HG03097 (cell line): ENCODE results near the gene ATF2.
"Not testable (repeated sequence)": the region's sequence is repeated elsewhere in the genome, so short reads cannot be mapped to it uniquely, and the experiment has no call there.

Experiments used
- ATAC-seq: cut with Tn5 transposase; IDR thresholded peaks from one replicate; pipeline ENCODE4 v1.9.1; 2021; ENCODE audit not compliant: unreplicated experiment, low FRiP score

ATF2 gene

DNA sequence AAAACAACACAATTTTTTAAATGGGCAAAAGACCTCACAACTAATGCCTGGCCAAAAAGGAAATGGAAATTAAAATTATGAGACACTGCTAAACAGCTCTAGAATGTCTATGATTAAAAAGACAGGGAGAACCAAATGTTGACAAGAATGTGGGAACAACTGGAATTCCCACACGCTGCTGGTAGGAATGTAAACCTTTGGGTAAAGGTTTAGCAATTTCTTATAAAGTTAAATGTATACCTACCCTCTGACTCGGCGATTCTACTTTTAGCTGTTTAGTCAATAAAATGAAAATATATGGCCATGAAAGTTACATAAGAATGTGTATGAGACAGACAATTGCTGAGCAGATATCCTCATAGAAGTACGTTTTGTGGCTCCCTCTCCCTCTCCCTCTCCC lies 60.9 kb downstream of the ATF2 start:
- no peak for ATAC-seq

DNA sequence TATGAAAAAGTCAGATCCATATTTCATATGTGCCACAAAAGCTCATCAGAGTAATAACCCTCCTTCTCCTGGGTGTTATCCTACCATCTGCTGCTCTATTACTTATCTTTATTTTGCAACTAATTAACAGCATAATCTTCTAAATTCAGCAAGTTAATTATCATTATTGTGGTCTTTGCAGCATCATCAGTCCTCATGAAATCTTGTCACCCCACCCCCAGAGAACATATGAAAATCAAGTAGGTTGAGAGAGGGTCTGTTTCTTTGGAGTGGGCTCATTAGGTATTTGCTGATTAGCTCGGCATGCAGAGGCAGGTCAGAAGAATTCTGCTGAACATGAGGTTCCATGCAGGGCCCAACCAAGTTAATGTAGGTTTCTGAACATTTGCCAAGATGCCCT lies 64.8 kb downstream of the ATF2 start:
- no peak for ATAC-seq

DNA sequence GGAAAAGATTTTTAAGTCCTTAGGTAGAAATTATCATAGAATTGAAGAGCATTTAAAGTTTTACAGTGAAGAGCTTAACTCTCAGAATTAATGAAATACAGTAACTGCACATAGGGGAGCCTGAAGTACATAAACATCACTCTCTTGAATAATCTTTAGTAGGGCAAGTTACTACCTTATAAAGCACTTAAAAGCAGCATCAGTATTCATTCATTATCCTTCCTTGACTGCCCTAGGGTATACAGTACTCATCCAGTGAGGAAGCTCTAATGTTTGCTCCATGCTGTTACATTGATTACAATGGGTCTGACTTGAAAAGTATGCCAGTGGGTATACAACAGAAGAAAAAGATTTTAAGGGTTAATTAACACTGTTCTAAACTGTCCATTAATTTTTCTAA lies 66.5 kb downstream of the ATF2 start:
- ATAC-seq: no peak

DNA sequence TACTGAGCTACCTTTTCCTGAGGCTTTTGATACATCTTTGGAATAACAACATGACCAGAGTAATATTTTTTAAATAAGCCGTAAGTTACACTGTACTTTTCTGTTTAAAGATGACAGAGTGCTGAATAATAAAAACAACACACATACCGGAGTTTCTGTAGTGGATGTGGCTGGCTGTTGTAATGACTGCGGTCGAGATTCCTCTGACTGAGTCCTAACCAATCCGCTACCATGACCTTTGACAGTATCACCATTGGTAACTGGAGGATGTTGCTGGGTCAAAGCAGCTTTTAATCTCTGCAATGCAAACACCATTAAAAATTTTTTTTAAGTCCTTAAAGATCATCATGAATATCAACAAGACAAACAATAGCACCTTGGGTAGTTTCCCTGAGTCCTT lies 70.7 kb downstream of the ATF2 start:
- ATAC-seq: no peak

DNA sequence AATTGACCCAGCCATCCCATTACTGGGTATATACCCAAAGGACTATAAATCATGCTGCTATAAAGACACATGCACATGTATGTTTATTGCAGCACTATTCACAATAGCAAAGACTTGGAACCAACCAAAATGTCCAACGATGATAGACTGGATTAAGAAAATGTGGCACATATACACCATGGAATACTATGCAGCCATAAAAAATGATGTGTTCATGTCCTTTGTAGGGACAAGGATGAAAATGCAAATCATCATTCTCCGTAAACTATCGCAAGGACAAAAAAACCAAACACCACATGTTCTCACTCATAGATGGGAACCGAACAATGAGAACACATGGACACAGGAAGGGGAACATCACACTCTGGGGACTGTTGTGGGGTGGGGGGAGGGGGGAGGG lies 83.9 kb downstream of the ATF2 start:
- ATAC-seq: not testable (repeated sequence)

DNA sequence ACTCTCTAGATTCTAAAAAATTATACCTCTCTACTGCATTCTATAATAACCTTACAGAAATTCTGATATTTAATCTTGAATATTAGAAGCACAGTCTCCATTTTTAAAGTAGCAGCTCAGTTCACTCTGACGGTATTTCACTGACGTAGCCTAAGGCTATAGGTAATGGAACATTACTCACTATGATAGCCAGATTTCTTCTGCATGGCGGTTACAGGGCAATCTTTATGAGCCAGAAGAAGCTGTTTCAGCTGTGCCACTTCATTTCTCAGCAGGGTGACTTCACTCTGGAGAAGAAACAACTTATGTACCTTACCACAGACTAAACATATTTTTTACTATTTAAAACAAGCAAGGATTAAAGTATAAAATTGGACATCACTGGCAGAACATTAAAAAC lies 87.5 kb downstream of the ATF2 start:
- no peak for ATAC-seq

DNA sequence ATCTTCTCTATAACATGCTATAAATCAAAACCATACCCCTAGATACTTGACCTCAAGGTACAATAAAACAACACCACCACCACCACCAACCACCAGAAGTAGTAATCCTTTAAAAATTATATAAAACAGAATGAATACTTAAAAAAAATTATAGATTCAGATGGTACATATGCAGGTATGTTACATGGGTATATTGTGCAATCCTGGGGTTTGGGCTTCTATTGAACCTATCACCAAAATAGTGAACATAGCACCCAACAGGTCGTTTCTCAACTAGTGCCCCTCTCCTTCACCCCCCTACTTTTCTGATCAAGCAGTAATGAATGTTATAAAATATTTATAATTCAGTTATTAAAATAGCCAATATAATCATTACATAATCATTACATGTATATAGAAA lies 91.7 kb downstream of the ATF2 start:
- no peak for ATAC-seq

DNA sequence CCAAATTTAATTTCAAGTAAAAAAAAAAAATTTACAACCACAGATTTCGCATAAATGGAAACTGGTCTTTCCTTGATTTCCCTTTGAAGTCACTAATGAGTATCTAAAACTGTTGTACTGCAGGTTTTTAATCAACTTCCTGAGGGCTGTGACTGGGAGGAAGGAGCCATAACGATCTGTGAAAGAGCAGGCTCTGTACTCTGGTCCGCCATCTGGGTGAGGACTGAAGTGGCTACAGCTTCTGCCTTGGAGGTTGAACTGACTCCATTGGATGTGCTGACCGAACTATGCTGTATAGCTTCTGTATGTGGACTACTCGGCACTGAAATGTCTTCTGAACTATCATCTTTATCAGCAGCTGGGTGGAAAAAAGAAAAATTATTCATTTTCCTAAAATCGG lies 93.5 kb downstream of the ATF2 start:
- ATAC-seq: no peak

DNA sequence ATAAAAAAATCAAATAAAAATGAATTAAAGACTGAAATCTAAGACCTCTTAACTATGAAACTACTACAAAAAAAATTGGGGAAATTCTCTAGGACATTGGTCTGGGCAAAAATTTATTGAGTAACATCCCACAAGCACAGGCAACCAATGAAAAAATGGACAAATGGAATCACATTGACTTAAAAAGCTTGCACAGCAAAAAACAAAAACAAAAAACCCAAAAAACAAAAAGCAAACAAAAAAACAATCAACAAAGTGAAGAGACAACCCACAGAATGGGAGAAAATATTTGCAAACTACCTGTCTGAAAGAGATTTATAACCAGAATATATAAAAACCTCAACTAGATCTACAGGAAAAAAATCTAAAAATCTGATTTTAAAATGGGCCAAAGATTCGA lies 99.5 kb downstream of the ATF2 start:
- no peak for ATAC-seq

DNA sequence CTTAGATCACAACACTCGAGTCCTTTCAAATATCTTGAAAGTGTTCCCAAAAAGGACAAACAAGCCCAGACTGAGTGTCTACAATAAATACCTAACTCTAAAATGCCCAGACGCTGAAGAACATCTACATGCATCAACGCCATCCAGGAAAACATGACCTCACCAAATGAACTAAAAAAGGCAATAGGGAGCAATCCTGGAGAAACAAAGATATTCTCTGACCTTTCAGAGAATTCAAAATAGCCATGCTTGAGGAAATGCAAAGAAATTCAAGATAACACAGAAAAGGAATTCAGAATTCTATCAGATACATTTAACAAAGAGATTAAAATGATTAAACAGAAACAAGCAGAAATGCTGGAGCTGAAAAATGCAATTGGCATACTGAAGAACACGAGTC lies 101.6 kb downstream of the ATF2 start:
- ATAC-seq: no peak

DNA sequence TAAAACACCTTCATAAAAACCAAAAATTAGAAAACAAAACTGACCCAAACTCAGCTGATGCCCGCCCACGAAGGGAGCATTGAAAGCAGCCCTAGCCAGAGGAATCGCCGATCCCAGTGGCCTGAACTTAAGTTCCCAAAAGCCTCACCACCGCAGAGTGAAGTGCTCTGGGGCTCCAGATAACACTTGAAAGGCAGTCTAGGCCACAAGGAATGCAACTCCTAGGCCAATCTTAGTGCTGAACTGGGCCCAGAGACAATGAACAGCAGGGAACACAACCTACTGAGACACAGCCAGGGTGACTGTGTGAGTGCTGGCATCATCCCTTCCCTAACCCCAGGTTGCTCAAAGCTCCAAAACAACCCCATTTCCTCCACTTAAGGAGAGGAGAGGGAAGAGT lies 103.2 kb downstream of the ATF2 start:
- ATAC-seq: no peak

DNA sequence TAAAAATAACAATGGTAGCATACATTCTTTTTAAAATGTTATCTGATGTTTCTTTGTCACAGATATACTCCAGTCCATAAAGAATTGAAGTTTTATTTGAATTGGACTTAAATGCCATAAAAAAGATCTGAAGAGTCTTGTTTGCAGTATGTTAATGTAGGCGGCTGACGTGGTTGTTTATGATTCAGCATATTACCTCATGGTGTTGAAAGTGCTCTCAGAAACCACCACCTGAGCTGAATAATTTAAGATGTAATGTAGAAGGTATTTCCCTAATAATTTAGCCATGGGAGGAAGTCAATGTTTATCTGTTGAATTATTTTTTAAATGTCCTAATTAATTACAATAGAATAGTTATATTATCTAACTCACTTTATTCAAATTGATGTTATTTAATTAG lies 104.3 kb downstream of the ATF2 start:
- ATAC-seq: no peak

DNA sequence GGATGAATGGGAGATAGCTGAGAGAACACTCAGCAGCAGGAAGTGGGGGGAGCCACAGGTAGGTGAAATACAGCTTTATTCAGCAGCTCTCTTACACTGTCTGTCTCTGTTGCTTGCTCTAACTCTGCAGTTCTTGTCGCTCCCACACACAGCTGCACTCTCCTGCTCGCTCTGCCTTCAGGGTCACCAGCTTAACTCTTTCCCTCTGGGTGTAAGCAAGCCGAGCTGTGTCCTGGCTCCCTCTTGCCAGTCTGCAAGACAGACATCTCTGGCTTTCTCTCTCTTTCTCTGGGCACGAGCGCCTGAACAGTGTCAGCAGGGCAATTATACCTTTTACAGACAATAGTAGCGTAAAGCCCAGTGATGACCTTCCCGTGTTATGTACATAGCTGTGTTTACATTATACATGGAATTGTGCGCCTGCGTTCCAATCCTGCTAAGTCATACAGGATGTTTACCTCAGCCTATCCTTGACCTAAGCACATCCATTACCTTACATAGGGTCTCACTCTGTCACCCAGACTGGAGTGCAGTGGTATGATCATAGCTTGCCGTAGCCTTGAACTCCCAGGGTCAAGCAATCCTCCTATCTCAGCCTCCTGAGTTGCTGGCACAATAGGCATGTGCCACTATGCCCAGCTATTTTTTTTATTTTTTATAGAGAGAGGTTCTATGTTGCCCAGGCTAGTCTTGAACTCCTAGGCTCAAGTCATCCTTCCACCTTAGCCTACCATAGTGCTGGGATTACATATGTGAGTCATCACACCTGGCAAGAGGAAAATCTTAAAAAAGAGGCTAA lies 105.0 kb downstream of the ATF2 start:
- no peak for ATAC-seq

DNA sequence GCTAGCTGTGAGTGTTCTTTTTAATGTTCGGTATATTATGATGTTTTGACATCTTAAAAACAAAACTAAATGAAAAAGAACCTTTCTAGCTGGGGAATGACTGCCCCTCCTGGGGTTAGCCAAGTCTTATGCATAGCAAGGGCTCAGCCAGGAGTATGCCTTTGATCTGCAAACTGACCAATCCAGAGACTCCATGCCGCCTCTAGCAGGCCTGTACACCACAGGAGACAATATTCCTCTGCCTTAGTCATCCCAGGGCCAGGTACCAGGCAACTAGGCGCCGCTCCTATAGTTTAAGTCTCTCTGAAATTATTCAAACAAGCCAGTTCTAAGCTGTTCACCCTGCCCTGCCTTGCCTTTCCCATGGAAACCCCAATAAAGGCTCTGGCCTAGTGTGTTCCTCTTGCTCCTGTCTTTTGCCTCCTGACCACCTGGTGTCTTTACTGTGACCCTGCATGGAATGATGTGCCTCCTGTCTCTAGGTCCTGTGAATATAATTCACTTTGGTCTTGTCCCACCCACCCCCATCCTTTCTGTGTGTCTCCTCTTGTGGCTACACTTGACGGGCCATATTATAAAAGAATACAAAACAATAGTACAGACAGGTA lies 110.8 kb downstream of the ATF2 start:
- no peak for ATAC-seq

DNA sequence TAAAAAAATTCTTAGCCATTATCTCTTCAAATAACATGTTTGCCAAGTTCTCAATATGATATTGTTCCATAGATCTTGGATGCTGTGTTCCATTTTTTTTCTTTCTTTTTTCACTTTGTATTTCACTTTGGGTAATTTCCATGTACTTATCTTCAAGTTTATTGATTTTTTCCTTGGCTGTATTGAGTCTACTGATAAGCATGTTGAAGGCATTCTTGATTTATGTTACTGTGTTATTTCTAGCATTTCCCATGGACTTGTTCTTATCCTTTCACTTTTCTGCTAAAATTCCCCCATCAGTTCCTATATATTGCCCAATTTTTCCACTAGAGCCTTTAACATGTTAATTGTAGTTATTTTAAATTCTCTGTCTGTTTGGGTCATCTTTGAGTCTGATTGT lies 112.0 kb downstream of the ATF2 start:
- no peak for ATAC-seq

DNA sequence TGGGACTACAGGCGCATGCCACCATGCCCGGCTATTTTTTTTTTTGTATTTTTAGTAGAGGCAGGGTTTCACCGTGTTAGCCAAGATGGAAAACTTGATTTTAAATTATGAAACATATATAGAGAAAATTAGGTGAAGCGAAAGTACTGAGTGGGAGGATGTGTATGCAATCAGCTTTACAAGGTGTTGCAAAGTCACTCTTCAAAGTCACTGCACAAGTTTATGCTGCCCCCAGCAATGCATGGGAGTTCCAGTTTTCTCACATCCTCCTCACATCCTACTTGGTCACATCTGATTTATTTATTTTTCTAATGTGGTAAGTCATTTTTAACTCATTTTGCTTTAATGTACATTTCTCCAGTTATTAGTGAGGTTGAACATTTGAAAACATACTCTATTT lies 113.7 kb downstream of the ATF2 start:
- no peak for ATAC-seq

DNA sequence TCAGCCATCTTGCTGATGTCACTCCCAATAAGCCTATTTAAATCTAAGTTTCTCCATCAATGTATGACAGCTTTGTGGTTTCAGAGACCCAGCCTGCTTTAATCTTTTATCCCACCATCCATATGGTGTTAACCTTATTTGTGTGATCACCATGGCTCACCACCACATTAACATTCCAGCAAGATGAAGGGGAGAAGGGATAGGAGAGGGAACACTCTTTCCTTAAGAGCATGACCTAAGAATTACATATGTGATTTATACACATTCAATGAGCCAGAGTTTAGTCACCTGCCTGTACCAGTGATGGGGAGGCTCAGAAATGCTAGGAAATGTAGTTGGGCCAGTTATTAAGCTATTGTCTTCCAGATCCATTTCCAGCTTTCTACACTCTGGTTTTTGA lies 118.3 kb downstream of the ATF2 start:
- ATAC-seq: no peak

DNA sequence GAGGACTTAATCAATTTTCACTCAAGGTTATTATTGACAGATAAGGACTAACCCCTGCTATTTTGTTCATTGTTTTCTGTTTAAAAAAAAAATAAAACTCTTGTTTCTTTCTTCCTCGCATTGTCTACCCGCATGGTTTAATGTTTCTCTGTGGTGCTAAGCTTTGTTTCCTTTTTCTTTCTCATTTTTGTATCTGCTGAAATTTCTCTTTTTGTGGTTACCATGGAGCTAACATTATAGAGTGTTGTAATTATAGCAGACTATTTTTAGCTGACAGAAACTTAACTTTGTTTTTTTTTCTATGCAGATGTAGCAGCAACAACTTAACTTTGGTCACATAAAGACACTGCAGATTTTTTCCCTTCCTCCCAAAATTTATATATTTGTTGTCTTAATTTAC lies 119.7 kb downstream of the ATF2 start:
- no peak for ATAC-seq

DNA sequence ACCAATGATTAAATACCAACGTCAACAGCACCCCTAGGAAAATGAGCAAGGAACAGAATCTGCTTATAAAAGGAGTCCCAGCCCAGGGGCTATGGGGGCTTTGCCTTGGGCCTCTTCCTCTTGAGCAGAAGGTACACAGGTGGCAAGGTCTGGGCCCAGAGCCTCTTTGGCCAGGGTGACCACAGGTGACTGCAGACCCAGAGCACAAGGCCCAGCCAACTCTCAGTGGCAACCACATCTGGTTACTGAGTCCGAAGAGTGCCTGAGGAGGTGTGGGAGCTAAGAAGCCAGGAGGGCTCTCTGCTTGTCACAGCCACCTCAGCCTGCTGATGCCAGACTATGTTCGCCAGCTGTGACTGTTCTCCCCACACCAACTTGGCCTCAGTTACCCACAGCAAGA lies 128.5 kb downstream of the ATF2 start:
- no peak for ATAC-seq

DNA sequence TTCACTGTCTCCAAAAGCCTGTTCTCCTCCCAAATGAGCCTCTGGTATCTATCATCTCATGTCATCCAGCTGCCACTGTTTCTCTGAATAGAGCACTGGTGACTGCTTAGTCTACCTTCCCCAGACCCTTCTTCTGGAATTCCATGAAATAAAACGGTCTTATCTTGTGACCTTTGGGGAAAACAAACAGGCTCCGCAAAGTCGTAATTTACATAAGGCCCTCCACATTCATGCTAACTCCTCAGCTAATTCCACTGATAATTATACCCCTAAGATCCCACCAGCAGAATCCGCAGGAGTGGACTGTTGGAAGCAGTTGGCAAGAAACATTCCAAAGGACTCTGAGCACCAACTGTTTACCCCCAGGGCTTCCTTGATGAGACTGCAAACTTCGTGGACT lies 129.0 kb downstream of the ATF2 start:
- ATAC-seq: no peak

DNA sequence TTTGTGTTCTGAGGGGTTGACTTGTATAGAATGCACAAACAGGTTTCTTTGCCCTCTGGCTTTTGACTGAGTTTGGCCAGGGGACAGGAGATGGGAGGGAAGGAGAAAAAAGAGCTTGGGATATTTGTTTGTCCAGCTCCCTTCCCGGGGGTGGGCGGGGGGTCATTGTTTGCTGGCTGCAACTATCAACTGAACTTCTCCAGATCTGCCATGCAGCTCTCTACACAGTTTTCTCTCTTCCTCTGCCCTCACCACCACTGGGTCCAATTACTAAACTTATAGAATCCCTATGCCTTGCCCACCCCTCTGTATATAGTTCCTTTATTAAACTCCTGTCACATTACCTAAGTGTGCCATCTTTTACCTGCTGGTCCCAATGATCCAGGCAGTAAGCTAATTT lies 130.1 kb downstream of the ATF2 start:
- no peak for ATAC-seq

DNA sequence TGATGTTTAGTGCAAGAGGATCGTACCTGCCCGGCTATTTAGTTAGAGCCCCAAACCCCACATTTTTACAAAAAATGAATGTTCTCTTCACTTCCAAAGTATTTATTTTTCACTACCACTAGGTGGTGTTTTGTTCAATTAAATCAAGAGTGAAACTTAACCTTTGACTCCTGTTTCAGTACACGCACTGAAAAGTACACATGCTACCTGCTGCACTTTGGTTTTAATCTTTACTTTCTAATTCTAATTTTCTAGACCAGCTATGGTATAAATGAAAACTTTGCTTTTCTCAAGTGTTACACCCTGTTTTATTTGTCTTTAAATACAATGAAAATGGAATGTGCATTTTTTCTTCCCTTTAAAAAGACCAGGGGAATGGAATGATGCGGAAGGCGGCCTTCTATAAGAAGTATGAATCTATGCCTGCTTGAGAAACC lies 131.4 kb downstream of the ATF2 start:
- ATAC-seq: no peak

DNA sequence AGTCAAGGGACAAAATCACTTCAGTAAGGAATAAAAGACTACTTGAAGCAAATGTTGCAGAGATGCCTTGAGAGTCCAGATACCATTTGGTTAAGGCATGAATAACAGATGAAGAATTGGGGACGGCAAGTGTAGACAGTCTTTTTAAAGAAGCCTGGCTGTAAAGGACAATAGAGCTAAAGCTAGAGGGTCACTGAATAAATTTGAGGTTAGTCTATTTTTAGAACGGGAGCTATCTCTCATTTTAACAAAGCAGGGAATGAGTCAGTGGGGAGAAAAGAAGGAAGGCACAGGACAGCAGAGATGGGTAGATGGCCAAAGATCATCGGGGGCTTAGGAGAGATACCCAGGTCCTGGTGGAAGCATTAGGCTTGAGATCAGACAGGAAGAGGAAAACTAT lies 132.2 kb downstream of the ATF2 start:
- ATAC-seq: no peak
